Neural cell (in vitro differentiated cells): Measurements from ENCODE around the gene TNF.

Experiments
- EP300 ChIP-seq: fragments of 450-650 bp; conservative IDR thresholded peaks from 2 replicates; pipeline ENCODE4 v1.6.1; 2014; ENCODE audit warnings: antibody characterized with exemption, mild to moderate bottlenecking, moderate library complexity; ENCODE audit not compliant: poor library complexity, severe bottlenecking
- EZH2 ChIP-seq: fragments of 200-600, 300-800 bp; shearing (Covaris generic), sonication (generic); IDR thresholded peaks from 2 replicates; pipeline ENCODE4 v1.6.1; 2014; ENCODE audit warnings: antibody characterized with exemption, low read length, borderline replicate concordance, mild to moderate bottlenecking; ENCODE audit not compliant: insufficient read depth, poor library complexity, severe bottlenecking
- POLR2AphosphoS5 ChIP-seq: IDR thresholded peaks from 2 replicates; pipeline ENCODE4 v1.6.1; 2012
- RAD21 ChIP-seq: fragments of 450-650 bp; conservative IDR thresholded peaks from 2 replicates; pipeline ENCODE4 v1.6.1; 2014; ENCODE audit warnings: antibody characterized with exemption, mild to moderate bottlenecking, moderate library complexity
- REST ChIP-seq: IDR thresholded peaks from 2 replicates; pipeline ENCODE4 v1.6.1; 2012; ENCODE audit warnings: borderline replicate concordance
- SMC3 ChIP-seq: fragments of 450-650 bp; conservative IDR thresholded peaks from 2 replicates; pipeline ENCODE4 v1.6.1; 2014; ENCODE audit warnings: antibody characterized with exemption, mild to moderate bottlenecking, moderate library complexity; ENCODE audit not compliant: poor library complexity
- TF ChIP-seq, protein P1 (sequence below): fragments of 450-650 bp; IDR thresholded peaks from 2 replicates; pipeline ENCODE4 v1.5.1; 2014; ENCODE audit warnings: antibody characterized with exemption, mild to moderate bottlenecking, moderate library complexity; ENCODE audit not compliant: poor library complexity, severe bottlenecking

DNA sequence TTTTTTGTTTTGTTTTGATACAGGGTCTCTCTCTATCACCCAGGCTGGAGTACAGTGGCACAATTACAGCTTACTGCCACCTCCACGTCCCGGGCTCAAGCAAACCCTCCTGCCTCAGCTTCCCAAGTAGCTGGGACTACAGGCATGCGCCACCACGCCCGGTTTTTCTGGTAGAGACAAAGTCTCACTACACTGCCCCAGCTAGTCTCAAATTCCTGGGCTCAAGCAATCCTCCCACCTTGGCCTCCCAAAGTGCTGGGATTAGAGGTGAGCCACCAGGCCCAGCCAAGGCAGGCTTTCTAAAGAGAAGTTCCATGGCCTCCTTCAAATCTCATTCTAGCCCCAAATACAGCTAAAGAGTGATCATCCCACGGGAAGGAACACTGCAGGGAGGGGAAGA is 41.4 kb upstream of the TNF start:
- TF ChIP-seq EZH2 (no peak), REST (no peak), RAD21 (no peak), SMC3 (no peak), EP300 (no peak), POLR2AphosphoS5 (no peak)
- TF ChIP-seq, protein P1, sequence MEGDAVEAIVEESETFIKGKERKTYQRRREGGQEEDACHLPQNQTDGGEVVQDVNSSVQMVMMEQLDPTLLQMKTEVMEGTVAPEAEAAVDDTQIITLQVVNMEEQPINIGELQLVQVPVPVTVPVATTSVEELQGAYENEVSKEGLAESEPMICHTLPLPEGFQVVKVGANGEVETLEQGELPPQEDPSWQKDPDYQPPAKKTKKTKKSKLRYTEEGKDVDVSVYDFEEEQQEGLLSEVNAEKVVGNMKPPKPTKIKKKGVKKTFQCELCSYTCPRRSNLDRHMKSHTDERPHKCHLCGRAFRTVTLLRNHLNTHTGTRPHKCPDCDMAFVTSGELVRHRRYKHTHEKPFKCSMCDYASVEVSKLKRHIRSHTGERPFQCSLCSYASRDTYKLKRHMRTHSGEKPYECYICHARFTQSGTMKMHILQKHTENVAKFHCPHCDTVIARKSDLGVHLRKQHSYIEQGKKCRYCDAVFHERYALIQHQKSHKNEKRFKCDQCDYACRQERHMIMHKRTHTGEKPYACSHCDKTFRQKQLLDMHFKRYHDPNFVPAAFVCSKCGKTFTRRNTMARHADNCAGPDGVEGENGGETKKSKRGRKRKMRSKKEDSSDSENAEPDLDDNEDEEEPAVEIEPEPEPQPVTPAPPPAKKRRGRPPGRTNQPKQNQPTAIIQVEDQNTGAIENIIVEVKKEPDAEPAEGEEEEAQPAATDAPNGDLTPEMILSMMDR: no peak
